Measurements from ENCODE around the gene NAIF1.

The NAIF1 gene

DNA sequence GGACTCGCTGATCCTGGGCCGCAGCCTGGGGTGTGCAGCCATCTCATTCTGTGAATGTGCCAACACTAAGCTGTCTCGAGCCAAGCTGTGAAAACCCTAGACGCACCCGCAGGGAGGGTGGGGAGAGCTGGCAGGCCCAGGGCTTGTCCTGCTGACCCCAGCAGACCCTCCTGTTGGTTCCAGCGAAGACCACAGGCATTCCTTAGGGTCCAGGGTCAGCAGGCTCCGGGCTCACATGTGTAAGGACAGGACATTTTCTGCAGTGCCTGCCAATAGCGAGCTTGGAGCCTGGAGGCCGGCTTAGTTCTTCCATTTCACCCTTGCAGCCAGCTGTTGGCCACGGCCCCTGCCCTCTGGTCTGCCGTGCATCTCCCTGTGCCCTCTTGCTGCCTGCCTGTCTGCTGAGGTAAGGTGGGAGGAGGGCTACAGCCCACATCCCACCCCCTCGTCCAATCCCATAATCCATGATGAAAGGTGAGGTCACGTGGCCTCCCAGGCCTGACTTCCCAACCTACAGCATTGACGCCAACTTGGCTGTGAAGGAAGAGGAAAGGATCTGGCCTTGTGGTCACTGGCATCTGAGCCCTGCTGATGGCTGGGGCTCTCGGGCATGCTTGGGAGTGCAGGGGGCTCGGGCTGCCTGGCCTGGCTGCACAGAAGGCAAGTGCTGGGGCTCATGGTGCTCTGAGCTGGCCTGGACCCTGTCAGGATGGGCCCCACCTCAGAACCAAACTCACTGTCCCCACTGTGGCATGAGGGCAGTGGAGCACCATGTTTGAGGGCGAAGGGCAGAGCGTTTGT is 40.5 kb upstream of the NAIF1 start:
- Histone ChIP-seq H3K27ac (ENCODE audit: low read depth, low read length) (no peak overlapping the region), H3K79me2 (ENCODE audit: control insufficient read depth, insufficient read depth, low read length, unreplicated experiment) (no peaks in the 10 kb centered on the region), H3K36me3 (ENCODE audit: insufficient read depth, low read length) (peaks cover 18% of the 10 kb centered on the region; the same call in 1 of the 2 replicates), H3K27me3 (ENCODE audit: insufficient read depth, low read length) (no peaks in the 10 kb centered on the region), H3K4me3 (ENCODE audit: low read depth, low read length) (no peak overlapping the region), H3K4me1 (ENCODE audit: control insufficient read depth, insufficient read depth, low read length, unreplicated experiment) (no peaks in the 10 kb centered on the region), H2AFZ (ENCODE audit: low read length, unreplicated experiment) (no peak overlapping the region)

DNA sequence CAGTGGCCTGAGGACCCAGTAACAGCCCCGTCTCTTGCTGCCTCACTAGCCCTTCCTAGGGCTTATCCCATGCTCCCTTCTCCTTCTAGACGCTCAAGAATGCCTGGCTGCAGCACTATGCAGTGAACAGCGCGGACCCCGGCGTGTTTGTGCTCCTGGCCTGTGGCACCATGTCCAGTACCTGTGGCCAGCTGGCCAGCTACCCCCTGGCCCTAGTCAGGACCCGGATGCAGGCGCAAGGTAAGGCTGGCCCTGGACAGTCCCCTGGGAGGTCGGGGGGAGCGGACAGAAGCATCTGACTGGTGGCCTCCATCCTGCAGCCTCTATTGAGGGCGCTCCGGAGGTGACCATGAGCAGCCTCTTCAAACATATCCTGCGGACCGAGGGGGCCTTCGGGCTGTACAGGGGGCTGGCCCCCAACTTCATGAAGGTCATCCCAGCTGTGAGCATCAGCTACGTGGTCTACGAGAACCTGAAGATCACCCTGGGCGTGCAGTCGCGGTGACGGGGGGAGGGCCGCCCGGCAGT is 39.9 kb upstream of the NAIF1 start:
- H3K36me3 ChIP-seq (ENCODE audit: insufficient read depth, low read length) = peaks cover 18% of the 10 kb centered on the region; the same call in 1 of the 2 replicates
- H3K27ac ChIP-seq (ENCODE audit: low read depth, low read length) = no peak overlapping the region
- H3K4me1 ChIP-seq (ENCODE audit: control insufficient read depth, insufficient read depth, low read length, unreplicated experiment) = no peaks in the 10 kb centered on the region

DNA sequence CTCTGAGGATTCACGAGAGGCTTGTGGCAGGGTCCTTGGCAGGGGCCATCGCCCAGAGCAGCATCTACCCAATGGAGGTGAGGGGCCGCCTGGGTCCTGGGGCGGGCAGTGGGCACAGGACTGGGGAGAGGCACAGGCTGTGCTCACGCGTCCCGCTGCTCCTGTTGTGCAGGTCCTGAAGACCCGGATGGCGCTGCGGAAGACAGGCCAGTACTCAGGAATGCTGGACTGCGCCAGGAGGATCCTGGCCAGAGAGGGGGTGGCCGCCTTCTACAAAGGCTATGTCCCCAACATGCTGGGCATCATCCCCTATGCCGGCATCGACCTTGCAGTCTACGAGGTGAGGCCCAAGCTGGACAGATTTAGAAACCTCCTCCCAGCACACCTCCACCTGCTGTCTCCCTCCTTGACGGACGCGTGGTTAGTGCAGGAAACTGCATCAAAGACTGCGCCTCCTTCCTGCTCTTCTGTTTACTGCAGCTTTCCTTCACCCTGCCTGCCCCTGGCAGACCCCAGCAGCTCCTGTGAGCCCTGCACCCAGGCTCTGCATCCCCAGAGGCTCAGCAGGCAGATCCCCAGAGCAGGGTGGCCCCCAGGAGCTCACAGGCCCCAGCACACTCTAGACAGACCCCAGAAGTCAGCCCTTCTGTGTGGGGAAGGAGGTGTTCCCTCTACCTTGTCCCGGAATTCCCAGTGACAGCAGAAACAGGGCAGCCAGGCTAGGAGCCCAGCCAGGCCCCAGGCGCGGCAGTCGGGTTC is 39.2 kb upstream of the NAIF1 start:
- peaks cover 18% of the 10 kb centered on the region; the same call in 1 of the 2 replicates for H3K36me3 ChIP-seq (ENCODE audit: insufficient read depth, low read length)
- no peaks in the 10 kb centered on the region for H3K4me1 ChIP-seq (ENCODE audit: control insufficient read depth, insufficient read depth, low read length, unreplicated experiment)
- H2AFZ ChIP-seq (ENCODE audit: low read length, unreplicated experiment) = no peak overlapping the region
- no peaks in the 10 kb centered on the region for H3K27me3 ChIP-seq (ENCODE audit: insufficient read depth, low read length)
- H3K79me2 ChIP-seq (ENCODE audit: control insufficient read depth, insufficient read depth, low read length, unreplicated experiment) = peaks cover under 1% of the 10 kb centered on the region
- H3K4me3 ChIP-seq (ENCODE audit: low read depth, low read length) = no peak overlapping the region
- H3K27ac ChIP-seq (ENCODE audit: low read depth, low read length) = no peak overlapping the region

More for the DNA sequence above, 39.9 kb upstream of the NAIF1 start:
- Histone ChIP-seq H3K27me3 (ENCODE audit: insufficient read depth, low read length) (no peaks in the 10 kb centered on the region), H2AFZ (ENCODE audit: low read length, unreplicated experiment) (no peak overlapping the region), H3K4me3 (ENCODE audit: low read depth, low read length) (no peak overlapping the region), H3K79me2 (ENCODE audit: control insufficient read depth, insufficient read depth, low read length, unreplicated experiment) (no peaks in the 10 kb centered on the region)

DNA sequence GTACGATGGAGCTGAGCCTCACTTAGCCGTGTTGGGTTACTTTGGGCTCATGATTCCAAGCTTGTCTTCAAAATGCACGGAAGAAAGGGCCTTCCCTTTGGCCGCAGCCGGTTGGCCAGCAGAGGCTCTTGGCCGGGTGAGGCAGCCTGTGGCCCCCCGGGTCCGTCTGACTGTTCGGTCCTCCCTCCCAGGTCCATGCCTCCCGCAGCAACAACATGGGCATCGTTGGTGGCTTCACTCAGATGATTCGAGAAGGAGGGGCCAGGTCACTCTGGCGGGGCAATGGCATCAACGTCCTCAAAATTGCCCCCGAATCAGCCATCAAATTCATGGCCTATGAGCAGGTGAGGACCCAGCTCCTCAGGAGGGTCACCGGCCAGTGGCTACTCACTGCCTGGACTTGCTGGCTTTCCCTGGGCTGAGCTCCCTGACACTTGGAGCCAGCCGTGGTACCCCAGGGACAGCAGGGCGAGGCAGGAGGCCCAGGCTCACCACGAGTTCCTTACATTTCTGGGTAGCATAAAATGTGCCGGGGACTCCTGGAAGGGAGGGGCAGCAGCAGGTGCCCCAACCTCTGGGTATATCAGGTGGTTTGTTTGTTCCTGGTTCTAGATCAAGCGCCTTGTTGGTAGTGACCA is 38.5 kb upstream of the NAIF1 start:
- Histone ChIP-seq H3K27me3 (ENCODE audit: insufficient read depth, low read length) (no peaks in the 10 kb centered on the region), H3K79me2 (ENCODE audit: control insufficient read depth, insufficient read depth, low read length, unreplicated experiment) (peaks cover 7% of the 10 kb centered on the region), H3K27ac (ENCODE audit: low read depth, low read length) (no peak overlapping the region), H3K4me3 (ENCODE audit: low read depth, low read length) (no peak overlapping the region), H3K4me1 (ENCODE audit: control insufficient read depth, insufficient read depth, low read length, unreplicated experiment) (peaks cover under 1% of the 10 kb centered on the region), H2AFZ (ENCODE audit: low read length, unreplicated experiment) (no peak overlapping the region), H3K36me3 (ENCODE audit: insufficient read depth, low read length) (peaks cover 18% of the 10 kb centered on the region; the same call in 1 of the 2 replicates)

DNA sequence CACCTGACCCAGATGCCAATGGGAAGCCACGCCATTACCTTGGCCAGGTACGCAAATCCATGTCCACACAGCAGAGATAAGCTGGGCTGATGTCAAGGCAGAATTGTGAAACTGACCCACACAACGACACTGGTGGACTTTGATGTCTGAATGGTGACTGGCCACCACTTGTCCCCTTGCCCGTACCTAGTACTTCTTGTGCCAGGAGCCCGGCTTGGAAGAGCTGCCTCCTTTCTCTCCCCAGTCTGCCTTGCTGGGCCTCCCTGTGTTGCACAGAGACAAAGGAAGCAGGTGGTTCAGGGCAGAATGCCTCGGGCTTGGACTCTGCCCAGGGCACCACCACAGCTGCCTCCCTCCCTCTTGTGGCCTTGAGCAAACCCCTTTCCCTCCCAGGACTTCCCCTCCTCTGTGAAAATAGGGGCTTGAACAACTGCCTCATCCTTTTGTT is 37.1 kb upstream of the NAIF1 start:
- Histone ChIP-seq H3K27ac (ENCODE audit: low read depth, low read length) (no peak overlapping the region), H3K79me2 (ENCODE audit: control insufficient read depth, insufficient read depth, low read length, unreplicated experiment) (peaks cover 22% of the 10 kb centered on the region), H3K36me3 (ENCODE audit: insufficient read depth, low read length) (peaks cover 18% of the 10 kb centered on the region; the same call in 1 of the 2 replicates), H3K27me3 (ENCODE audit: insufficient read depth, low read length) (no peaks in the 10 kb centered on the region), H3K4me3 (ENCODE audit: low read depth, low read length) (no peak overlapping the region), H3K4me1 (ENCODE audit: control insufficient read depth, insufficient read depth, low read length, unreplicated experiment) (peaks cover 15% of the 10 kb centered on the region), H2AFZ (ENCODE audit: low read length, unreplicated experiment) (no peak overlapping the region)

DNA sequence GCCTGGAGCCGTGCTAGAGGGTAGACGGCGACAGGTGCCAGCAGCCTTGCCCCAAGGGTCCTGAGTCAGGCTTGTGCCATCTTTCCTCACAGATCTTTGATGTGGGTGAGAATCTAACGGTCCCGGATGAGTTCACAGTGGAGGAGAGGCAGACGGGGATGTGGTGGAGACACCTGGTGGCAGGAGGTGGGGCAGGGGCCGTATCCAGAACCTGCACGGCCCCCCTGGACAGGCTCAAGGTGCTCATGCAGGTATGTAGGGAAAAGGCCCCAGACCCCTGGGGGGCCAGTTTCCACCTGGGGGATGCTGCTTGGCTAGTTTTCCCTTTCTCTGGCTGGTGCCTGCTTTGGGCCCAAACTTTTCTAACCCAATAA is 36.5 kb upstream of the NAIF1 start:
- Histone ChIP-seq H3K27ac (ENCODE audit: low read depth, low read length) (no peak overlapping the region), H3K4me3 (ENCODE audit: low read depth, low read length) (no peak overlapping the region), H3K27me3 (ENCODE audit: insufficient read depth, low read length) (no peaks in the 10 kb centered on the region), H3K79me2 (ENCODE audit: control insufficient read depth, insufficient read depth, low read length, unreplicated experiment) (peaks cover 24% of the 10 kb centered on the region), H3K4me1 (ENCODE audit: control insufficient read depth, insufficient read depth, low read length, unreplicated experiment) (peaks cover 17% of the 10 kb centered on the region), H2AFZ (ENCODE audit: low read length, unreplicated experiment) (no peak overlapping the region), H3K36me3 (ENCODE audit: insufficient read depth, low read length) (peaks cover 18% of the 10 kb centered on the region; the same call in 1 of the 2 replicates)

DNA sequence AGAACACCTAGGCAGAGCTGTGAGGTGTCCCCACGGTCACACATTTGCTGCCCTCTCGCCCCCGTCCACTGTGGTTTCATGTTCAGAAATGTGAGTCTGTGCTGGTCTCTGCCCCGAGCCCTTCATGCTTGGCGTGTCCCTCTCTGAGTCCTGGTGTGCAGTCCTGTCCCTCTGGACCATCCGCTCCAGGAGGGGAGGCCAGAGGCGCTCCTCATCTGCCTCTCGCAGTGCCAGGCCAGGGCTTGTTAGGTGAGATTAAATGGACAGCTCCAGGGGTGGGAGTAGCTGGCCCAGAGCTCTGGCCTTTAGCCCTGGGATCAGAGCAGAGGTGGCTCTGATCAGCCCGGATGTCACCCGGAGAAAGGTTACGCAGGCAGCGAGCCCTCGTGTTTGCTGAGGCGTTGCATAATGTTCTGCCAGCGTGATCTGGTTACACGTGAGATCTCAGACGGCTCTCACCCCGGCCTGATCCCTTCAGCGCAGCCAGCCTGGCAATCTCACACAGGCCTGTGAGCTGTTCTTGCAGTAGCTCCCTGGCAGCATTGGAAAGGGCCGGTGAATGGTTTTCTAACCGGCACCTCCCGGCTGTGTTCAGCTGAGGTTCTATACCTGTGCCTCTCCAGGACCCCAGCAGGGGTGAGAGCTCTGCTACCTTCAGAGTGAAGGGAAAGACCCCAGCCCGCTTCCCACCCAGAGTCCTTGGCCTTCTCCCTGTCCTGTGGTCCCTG is 35.9 kb upstream of the NAIF1 start:
- H3K27ac ChIP-seq (ENCODE audit: low read depth, low read length) = no peak overlapping the region

DNA sequence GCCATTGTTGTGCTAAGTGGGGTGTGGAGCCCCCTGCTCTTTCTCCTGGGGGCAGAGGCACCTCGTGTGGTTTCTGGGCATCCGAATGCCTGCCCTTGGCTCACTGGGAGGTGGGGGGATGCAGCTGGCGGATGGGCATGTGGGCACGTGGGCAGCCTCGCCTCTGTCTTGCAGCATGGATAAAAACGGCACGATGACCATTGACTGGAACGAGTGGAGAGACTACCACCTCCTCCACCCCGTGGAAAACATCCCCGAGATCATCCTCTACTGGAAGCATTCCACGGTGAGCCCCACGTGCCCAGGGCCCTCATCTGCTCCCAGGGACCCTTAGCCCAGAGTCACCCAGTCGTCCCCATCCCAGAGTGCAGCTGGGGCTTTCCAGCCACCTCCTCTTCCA is 35.1 kb upstream of the NAIF1 start:
- Histone ChIP-seq H3K27me3 (ENCODE audit: insufficient read depth, low read length) (no peaks in the 10 kb centered on the region), H3K4me1 (ENCODE audit: control insufficient read depth, insufficient read depth, low read length, unreplicated experiment) (peaks cover 24% of the 10 kb centered on the region), H3K27ac (ENCODE audit: low read depth, low read length) (no peak overlapping the region), H3K79me2 (ENCODE audit: control insufficient read depth, insufficient read depth, low read length, unreplicated experiment) (peaks cover 31% of the 10 kb centered on the region), H2AFZ (ENCODE audit: low read length, unreplicated experiment) (no peak overlapping the region), H3K4me3 (ENCODE audit: low read depth, low read length) (no peak overlapping the region), H3K36me3 (ENCODE audit: insufficient read depth, low read length) (peaks cover 13% of the 10 kb centered on the region; the same call in 1 of the 2 replicates)

More for the DNA sequence above, 35.9 kb upstream of the NAIF1 start:
- H2AFZ ChIP-seq (ENCODE audit: low read length, unreplicated experiment) = no peak overlapping the region
- peaks cover 18% of the 10 kb centered on the region; the same call in 1 of the 2 replicates for H3K36me3 ChIP-seq (ENCODE audit: insufficient read depth, low read length)
- H3K4me1 ChIP-seq (ENCODE audit: control insufficient read depth, insufficient read depth, low read length, unreplicated experiment) = peaks cover 17% of the 10 kb centered on the region
- peaks cover 24% of the 10 kb centered on the region for H3K79me2 ChIP-seq (ENCODE audit: control insufficient read depth, insufficient read depth, low read length, unreplicated experiment)
- H3K27me3 ChIP-seq (ENCODE audit: insufficient read depth, low read length) = no peaks in the 10 kb centered on the region
- no peak overlapping the region for H3K4me3 ChIP-seq (ENCODE audit: low read depth, low read length)

DNA sequence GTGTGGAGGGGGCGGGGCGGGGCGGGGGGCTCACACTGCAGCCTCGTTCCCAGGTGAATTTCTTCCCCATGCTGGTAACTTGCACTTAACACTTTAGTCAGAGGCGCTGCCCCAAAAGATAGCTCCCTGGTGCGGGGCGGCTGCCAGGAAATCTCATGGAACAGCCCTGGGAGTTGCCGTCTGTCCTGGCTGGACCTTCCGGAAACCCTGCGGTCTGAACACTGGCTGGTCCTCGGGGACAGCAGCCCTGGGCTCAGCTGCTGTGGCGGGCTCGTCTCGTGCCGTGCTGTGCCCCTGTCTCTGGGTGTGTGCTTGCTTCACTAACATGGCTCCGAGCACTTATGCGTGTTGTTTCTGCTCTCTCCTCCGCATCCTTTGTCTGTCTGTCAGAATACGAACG is 34.6 kb upstream of the NAIF1 start:
- Histone ChIP-seq H2AFZ (ENCODE audit: low read length, unreplicated experiment) (no peak overlapping the region), H3K27ac (ENCODE audit: low read depth, low read length) (no peak overlapping the region), H3K36me3 (ENCODE audit: insufficient read depth, low read length) (peaks cover 13% of the 10 kb centered on the region; the same call in 1 of the 2 replicates), H3K79me2 (ENCODE audit: control insufficient read depth, insufficient read depth, low read length, unreplicated experiment) (peaks cover 35% of the 10 kb centered on the region), H3K4me3 (ENCODE audit: low read depth, low read length) (no peak overlapping the region), H3K27me3 (ENCODE audit: insufficient read depth, low read length) (no peaks in the 10 kb centered on the region), H3K4me1 (ENCODE audit: control insufficient read depth, insufficient read depth, low read length, unreplicated experiment) (peaks cover 24% of the 10 kb centered on the region)

DNA sequence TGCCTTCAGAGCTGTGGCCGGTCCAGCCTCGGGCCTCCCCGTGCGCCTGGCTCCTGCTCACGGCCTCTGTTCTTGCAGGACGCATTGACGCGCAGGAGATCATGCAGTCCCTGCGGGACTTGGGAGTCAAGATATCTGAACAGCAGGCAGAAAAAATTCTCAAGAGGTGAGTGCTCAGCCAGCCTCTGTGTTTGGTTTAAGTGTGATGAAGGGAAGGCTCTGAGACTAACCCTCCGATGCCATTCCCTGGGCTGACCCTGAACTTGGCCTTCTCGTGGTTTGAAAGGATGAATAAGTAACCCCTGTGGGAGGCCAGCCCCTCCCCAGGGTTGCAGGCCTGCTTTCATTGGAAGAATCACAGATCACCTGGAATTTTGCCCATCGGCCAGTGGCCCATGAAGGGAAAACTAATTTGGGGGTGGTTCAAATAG is 34.1 kb upstream of the NAIF1 start:
- peaks cover 38% of the 10 kb centered on the region for H3K79me2 ChIP-seq (ENCODE audit: control insufficient read depth, insufficient read depth, low read length, unreplicated experiment)
- no peak overlapping the region for H2AFZ ChIP-seq (ENCODE audit: low read length, unreplicated experiment)
- peaks cover 24% of the 10 kb centered on the region for H3K4me1 ChIP-seq (ENCODE audit: control insufficient read depth, insufficient read depth, low read length, unreplicated experiment)
- no peak overlapping the region for H3K4me3 ChIP-seq (ENCODE audit: low read depth, low read length)
- H3K27me3 ChIP-seq (ENCODE audit: insufficient read depth, low read length) = no peaks in the 10 kb centered on the region
- peaks cover 13% of the 10 kb centered on the region; the same call in 1 of the 2 replicates for H3K36me3 ChIP-seq (ENCODE audit: insufficient read depth, low read length)
- no peak overlapping the region for H3K27ac ChIP-seq (ENCODE audit: low read depth, low read length)

Measured in ACC112 (cell line).